AG04449 (cell line): Measurements from ENCODE around the gene C10orf53.

Source experiments
- CTCF ChIA-PET: fragments of 350-600 bp; formaldehyde crosslinking; extraction: SDS; loops from one replicate; lab custom pipeline; 2021; ENCODE audit warnings: antibody characterized with exemption; lab: Yijun Ruan, JAX
- POLR2A ChIA-PET: fragments of 400-600, 350-600 bp; formaldehyde crosslinking; extraction: SDS; loops from one replicate; lab custom pipeline; 2020; ENCODE audit warnings: antibody characterized with exemption, inconsistent platforms; lab: Yijun Ruan, JAX
- DNase-seq: peaks from one replicate; pipeline ENCODE4 v3.0.0-alpha.2; 2010; ENCODE audit warnings: low read depth, low spot score
- H3K4me3 ChIP-seq: 2 replicates; pipeline ENCODE4 v1.5.1; 2011; ENCODE audit warnings: low read depth, mild to moderate bottlenecking, control low read depth, low read length
- TF ChIP-seq, protein P1 (sequence below): IDR thresholded peaks from one replicate; pipeline ENCODE4 v1.5.1; 2011; ENCODE audit warnings: mild to moderate bottlenecking, moderate library complexity, low read length, control low read depth, inconsistent platforms; ENCODE audit not compliant: insufficient read depth; ENCODE audit errors: missing control alignments

C10orf53 gene

DNA sequence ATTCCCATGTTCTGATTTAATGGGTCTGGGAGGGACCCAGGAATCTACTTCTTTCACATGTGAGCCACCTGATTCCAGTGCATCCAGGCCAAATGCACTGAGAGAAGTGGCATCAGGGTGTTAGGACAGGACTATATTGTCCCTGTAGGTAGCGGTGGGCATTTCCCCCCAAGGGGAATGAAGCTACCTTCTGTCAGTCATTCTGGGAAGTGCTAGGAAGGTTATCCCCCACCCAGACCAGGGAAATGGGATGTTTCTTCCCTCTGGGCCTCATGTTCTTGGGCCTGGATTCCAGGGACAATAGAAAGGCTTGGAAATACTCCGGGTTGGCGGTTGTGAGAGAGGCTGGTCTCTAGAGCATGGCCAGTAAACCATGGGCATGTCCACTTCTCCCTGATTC, 20.8 kb downstream of the C10orf53 start:
- ChIA-PET CTCF (no interaction called here), POLR2A (no interaction called here)
- DNase-seq, result no peak
- H3K4me3 ChIP-seq, result no peak overlapping the region
- TF ChIP-seq, protein P1, sequence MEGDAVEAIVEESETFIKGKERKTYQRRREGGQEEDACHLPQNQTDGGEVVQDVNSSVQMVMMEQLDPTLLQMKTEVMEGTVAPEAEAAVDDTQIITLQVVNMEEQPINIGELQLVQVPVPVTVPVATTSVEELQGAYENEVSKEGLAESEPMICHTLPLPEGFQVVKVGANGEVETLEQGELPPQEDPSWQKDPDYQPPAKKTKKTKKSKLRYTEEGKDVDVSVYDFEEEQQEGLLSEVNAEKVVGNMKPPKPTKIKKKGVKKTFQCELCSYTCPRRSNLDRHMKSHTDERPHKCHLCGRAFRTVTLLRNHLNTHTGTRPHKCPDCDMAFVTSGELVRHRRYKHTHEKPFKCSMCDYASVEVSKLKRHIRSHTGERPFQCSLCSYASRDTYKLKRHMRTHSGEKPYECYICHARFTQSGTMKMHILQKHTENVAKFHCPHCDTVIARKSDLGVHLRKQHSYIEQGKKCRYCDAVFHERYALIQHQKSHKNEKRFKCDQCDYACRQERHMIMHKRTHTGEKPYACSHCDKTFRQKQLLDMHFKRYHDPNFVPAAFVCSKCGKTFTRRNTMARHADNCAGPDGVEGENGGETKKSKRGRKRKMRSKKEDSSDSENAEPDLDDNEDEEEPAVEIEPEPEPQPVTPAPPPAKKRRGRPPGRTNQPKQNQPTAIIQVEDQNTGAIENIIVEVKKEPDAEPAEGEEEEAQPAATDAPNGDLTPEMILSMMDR, result no peak

DNA sequence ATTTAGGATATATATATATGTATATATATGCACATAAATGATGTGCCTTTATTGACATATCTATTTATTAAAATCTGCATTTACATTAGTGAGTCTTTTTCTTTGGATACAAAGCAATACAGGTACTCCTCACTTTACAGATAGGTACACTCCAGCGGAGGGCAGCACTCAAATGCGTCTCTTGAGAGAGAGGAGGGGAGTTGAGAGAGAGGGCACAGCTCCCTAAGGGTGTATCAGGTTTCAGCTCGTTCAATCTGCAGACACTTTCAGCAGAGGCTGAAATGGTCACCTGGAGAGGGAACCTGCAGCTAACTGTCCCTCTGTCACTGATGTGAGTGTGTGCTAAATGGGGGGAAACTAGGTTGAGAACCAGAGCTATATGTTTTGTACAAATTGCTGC, 21.5 kb downstream of the C10orf53 start:
- no peak overlapping the region for H3K4me3 ChIP-seq
- TF ChIP-seq, protein P1, result no peak
- ChIA-PET CTCF (no interaction called here), POLR2A (no interaction called here)
- no peak for DNase-seq

GRCh38 chr10:49707585-49707984, 28.1 kb downstream of the C10orf53 start:
- POLR2A ChIA-PET, result no interaction called here
- TF ChIP-seq, protein P1, result no peak
- CTCF ChIA-PET, result no interaction called here
- H3K4me3 ChIP-seq, result no peak overlapping the region
- DNase-seq, result no peak

- TF ChIP-seq, protein P1, result no peak
- H3K4me3 ChIP-seq, result no peak overlapping the region
- no peak for DNase-seq
- ChIA-PET POLR2A (no interaction called here), CTCF (no interaction called here)
These were observed 30.5 kb downstream of the C10orf53 start for GRCh38 chr10:49709934-49710333.

GRCh38 chr10:49710966-49711365, 31.5 kb downstream of the C10orf53 start:
- DNase-seq, result no peak

GRCh38 chr10:49711481-49711880, 32.0 kb downstream of the C10orf53 start:
- H3K4me3 ChIP-seq, result no peak overlapping the region
- POLR2A ChIA-PET, result no interaction called here
- CTCF ChIA-PET, result no interaction called here
- no peak for DNase-seq
- TF ChIP-seq, protein P1, result no peak

More at GRCh38 chr10:49710966-49711365, 31.5 kb downstream of the C10orf53 start:
- CTCF ChIA-PET, result no interaction called here
- POLR2A ChIA-PET, result no interaction called here
- no peak overlapping the region for H3K4me3 ChIP-seq
- TF ChIP-seq, protein P1, result no peak
